Measurements from ENCODE around the gene FARP1. TPM values are rescaled to one million over a fixed set of nuclear protein-coding genes. Genes with fewer than 3 reads are reported as not detected.

The FARP1 gene, protein sequence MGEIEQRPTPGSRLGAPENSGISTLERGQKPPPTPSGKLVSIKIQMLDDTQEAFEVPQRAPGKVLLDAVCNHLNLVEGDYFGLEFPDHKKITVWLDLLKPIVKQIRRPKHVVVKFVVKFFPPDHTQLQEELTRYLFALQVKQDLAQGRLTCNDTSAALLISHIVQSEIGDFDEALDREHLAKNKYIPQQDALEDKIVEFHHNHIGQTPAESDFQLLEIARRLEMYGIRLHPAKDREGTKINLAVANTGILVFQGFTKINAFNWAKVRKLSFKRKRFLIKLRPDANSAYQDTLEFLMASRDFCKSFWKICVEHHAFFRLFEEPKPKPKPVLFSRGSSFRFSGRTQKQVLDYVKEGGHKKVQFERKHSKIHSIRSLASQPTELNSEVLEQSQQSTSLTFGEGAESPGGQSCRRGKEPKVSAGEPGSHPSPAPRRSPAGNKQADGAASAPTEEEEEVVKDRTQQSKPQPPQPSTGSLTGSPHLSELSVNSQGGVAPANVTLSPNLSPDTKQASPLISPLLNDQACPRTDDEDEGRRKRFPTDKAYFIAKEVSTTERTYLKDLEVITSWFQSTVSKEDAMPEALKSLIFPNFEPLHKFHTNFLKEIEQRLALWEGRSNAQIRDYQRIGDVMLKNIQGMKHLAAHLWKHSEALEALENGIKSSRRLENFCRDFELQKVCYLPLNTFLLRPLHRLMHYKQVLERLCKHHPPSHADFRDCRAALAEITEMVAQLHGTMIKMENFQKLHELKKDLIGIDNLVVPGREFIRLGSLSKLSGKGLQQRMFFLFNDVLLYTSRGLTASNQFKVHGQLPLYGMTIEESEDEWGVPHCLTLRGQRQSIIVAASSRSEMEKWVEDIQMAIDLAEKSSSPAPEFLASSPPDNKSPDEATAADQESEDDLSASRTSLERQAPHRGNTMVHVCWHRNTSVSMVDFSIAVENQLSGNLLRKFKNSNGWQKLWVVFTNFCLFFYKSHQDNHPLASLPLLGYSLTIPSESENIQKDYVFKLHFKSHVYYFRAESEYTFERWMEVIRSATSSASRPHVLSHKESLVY
- polyA plus RNA-seq, result 4.8 and 19.4 TPM in 2 replicates

DNA sequence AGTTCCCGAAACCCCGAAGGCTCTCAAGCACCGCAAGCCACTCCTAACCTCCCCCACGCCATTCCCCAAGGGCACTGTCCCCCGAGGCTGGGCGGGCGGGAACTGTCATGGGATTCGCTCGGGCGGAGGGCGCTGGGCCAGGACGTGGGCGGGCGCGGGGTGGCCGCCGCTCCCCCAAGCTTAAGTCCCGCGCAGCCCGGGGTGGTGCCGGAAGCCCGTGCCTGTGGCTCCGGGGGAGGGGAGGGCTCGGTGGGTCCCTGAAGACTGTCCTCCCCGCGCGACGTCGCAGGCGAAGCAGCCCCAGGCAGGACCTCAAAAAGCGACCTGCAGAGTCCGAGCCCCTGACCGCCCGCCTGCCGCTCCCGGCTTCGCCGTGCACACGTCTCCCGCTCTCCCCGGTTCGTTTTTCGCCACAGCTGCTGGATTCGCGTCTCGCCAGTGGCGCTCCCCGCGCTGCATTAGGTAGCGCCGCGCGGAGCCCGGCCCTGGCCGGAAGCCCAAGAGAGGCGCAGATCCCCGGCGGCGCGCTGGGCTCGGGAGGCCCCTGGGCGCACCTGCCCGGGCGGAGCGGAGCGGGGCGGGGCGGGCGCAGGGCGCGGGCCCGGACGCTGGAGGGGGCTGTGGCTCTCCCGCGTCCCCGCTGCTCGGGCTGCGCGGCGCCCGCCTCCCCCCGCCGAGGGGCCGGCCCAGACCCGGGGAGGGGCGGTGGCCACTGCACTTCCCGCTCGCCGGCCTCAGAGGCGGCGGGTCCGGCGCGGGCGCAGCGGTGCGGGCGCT, at the start of gene FARP1:
FARP1 (plus strand) TSS at position 715 of the 777 bp plus-strand sequence. CDS start 70,149 bp downstream, outside the sequence.

DNA sequence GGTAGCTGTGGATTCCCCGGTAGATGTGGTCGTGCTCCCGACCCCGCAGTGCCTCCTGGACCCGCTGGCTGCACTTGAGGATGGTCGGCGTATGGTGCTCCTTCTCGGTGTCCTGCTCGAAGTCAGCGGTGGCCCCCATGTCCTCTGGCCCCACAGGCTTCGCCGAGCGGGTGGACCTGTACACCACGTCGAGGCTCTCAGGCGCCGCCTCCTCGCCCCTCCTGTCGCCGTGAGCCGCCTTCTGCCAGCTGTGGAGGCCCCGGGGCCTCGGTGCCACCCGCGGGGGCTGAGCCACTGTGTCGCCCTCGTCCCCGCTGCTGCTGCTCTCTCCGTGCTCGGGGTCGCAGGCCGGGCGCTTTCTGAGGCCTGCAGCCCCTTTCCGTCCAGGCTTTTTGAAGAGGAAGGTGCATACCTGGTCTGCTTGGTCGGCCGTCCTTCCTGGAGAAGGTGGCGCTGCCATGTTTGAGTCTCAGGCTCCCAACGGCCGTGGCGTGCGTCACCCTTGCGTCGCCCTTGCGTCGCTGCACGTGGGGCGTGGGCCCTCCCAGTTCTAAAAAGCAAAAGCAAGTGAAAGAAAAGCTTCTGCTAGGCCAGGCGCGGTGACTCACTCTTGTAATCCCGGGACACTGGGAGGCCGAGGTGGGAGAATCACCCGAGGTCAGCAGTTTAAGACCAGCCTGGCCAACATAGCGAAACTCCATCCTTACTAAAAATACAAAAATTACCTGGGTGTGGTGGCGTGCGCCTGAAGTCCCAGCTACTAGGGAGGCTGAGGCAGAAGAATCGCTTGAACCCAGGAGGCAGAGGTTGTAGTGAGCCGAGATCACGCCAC, 34.1 kb downstream of the FARP1 start, which contains the start of gene RNF113B:
RNF113B (minus strand) TSS at position 493 of the 832 bp plus-strand sequence; CDS start at position 460, 33 bp downstream.

Other genes starting within 250 kb of the FARP1 start
- 73.2 and 76.8 TPM in 2 replicates for gene IPO5, start 189.4 kb upstream of the FARP1 start, polyA plus RNA-seq
- 0.69 TPM in 1 of 2 replicates, not detected in the other for gene RNF113B, start 34.2 kb downstream of the FARP1 start, polyA plus RNA-seq